ENCODE measurements around the gene RALGAPA1. TPM values are rescaled to one million over a fixed set of nuclear protein-coding genes. Genes with fewer than 3 reads are reported as not detected.

Gene RALGAPA1
- total RNA-seq: 10.5 and 12.1 TPM in 2 replicates

GRCh38 chr14:35808638-35809563, at the start of gene RALGAPA1:
Gene RALGAPA1 (minus strand): TSS chr14:35809295. CDS start chr14:35808835, 460 bp downstream.

DNA sequence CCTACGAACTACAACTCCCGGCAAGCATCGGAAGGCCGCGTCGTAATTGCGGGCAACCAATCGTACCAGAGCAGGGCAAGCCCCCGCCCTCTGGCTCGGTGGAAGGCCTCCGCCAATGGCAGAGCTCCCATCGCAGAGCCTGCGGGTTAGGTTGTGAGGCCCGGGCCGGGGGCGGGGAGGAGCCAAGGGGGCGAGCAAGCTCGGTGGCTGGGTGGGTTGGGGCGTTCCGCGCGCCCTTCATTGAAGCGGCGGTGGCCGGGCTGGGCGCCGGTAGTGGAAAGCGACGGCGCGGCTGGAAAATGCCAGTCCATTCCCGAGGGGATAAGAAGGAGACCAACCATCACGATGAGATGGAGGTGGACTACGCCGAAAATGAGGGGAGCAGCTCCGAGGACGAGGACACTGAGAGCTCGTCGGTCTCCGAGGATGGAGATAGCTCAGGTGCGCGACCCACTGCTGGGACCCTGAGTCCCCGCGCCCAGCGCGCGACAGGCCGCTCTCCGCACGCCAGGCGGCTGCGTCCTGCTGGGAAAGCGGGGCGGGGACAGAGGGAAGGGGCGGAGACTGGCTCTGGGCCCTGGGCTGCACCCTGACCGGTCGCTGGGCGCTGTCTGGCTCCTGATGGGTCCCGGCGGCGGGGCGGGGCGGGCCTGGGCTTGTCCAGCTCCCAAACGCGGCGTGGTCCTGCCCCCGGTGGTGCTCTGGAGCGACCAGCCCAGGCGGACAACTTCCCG, 17.3 kb upstream of the RALGAPA1 start, which contains the start of gene BRMS1L:
Gene BRMS1L, plus strand, starts transcription at position 121 of the 734 bp plus-strand sequence. Its CDS starts 179 bp downstream, at position 300.

GRCh38 chr14:35533357-35534207, 275.5 kb downstream of the RALGAPA1 start, which contains the start of gene INSM2:
Gene INSM2 (plus strand): TSS chr14:35534164. CDS start chr14:35534253, 89 bp downstream.

Other genes starting within 250 kb of the RALGAPA1 start
- gene BRMS1L, start 17.0 kb upstream of the RALGAPA1 start, total RNA-seq: 4.9 and 6.7 TPM in 2 replicates

Measured in cardiac ventricle fibroblast (primary cell).